Measurements from ENCODE around the gene ATAD5.
"Not testable (repeated sequence)": the region's sequence is repeated elsewhere in the genome, so short reads cannot be mapped to it uniquely, and the experiment has no call there.

Gene ATAD5

GRCh38 chr17:30915833-30916611 lies 84.3 kb downstream of the ATAD5 start:
- DNase-seq (ENCODE audit: low read depth in 3 of 3): no peak

- no peak for DNase-seq (ENCODE audit: low read depth in 3 of 3)
Observed at GRCh38 chr17:30917050-30917449, 85.3 kb downstream of the ATAD5 start.

- no peak for DNase-seq (ENCODE audit: low read depth in 3 of 3)
Observed at GRCh38 chr17:30920282-30920681, 88.5 kb downstream of the ATAD5 start.

- no peak for DNase-seq (ENCODE audit: low read depth in 3 of 3)
Observed at GRCh38 chr17:30920683-30921543, 89.1 kb downstream of the ATAD5 start.

- DNase-seq (ENCODE audit: low read depth in 3 of 3): no peak
Observed at GRCh38 chr17:30921544-30922196, 89.9 kb downstream of the ATAD5 start, which contains the start of gene ADAP2. TSS of gene ADAP2 (plus strand) at chr17:30921945. CDS start at chr17:30922015, 70 bp downstream.

- no peak for DNase-seq (ENCODE audit: low read depth in 3 of 3)
Observed at GRCh38 chr17:30922235-30923030, 90.7 kb downstream of the ATAD5 start.

GRCh38 chr17:30924341-30924740 lies 92.6 kb downstream of the ATAD5 start:
- DNase-seq (ENCODE audit: low read depth in 3 of 3): no peak

GRCh38 chr17:30926516-30926915 lies 94.8 kb downstream of the ATAD5 start:
- DNase-seq (ENCODE audit: low read depth in 3 of 3): no peak

- DNase-seq (ENCODE audit: low read depth in 3 of 3): no peak
Observed at GRCh38 chr17:30927756-30928155, 96.0 kb downstream of the ATAD5 start.

- DNase-seq (ENCODE audit: low read depth in 3 of 3): no peak
Observed at GRCh38 chr17:30928584-30928983, 96.8 kb downstream of the ATAD5 start.

- no peak for DNase-seq (ENCODE audit: low read depth in 3 of 3)
Observed at GRCh38 chr17:30929081-30929633, 97.4 kb downstream of the ATAD5 start.

- DNase-seq (ENCODE audit: low read depth in 3 of 3): not testable (repeated sequence)
Observed at GRCh38 chr17:30929861-30930260, 98.1 kb downstream of the ATAD5 start.

GRCh38 chr17:30930495-30930894 lies 98.7 kb downstream of the ATAD5 start:
- no peak for DNase-seq (ENCODE audit: low read depth in 3 of 3)

- DNase-seq (ENCODE audit: low read depth in 3 of 3): not testable (repeated sequence)
Observed at GRCh38 chr17:30931582-30931981, 99.8 kb downstream of the ATAD5 start.

GRCh38 chr17:30933966-30934365 lies 102.2 kb downstream of the ATAD5 start:
- no peak for DNase-seq (ENCODE audit: low read depth in 3 of 3)

GRCh38 chr17:30939051-30939689 lies 107.4 kb downstream of the ATAD5 start:
- DNase-seq (ENCODE audit: low read depth in 3 of 3): no peak

- DNase-seq (ENCODE audit: low read depth in 3 of 3): no peak
Observed at GRCh38 chr17:30942308-30943079, 110.7 kb downstream of the ATAD5 start.
